Thoracic aorta (tissue), 2 donors: Measurements from ENCODE around the gene CDK8. TPM values are rescaled to one million over a fixed set of nuclear protein-coding genes. Genes with fewer than 3 reads are reported as not detected.
"Not testable (repeated sequence)": the region's sequence is repeated elsewhere in the genome, so short reads cannot be mapped to it uniquely, and the experiment has no call there.

Experiments used
- ATAC-seq: fragments of 150-250 bp; one replicate; pipeline ENCODE4 v1.8.0; 2017; ENCODE audit warnings: low read depth; ENCODE audit not compliant: insufficient number of reproducible peaks, low FRiP score
- DNase-seq: peaks from one replicate; pipeline ENCODE4 v3.0.0-alpha.2; 2020; ENCODE audit warnings: low spot score
- H3K27ac ChIP-seq, 2 donors: fragments of 200-600 bp; sonication (generic); 1 replicate in 1 of 2; 2 replicates in 1 of 2; pipeline ENCODE4 v1.5.1; 2016; ENCODE audit warnings: mild to moderate bottlenecking in 2 of 2, moderate library complexity in 2 of 2
- H3K27me3 ChIP-seq: fragments of 200-600 bp; sonication (generic); replicated peaks from 2 replicates; pipeline ENCODE4 v1.6.0; 2016; ENCODE audit warnings: mild to moderate bottlenecking; ENCODE audit not compliant: insufficient read depth
- H3K36me3 ChIP-seq: fragments of 200-600 bp; sonication (generic); one replicate; pipeline ENCODE4 v1.5.1; 2016
- H3K4me1 ChIP-seq, 2 donors: fragments of 200-600 bp; sonication (generic); 1 replicate in 1 of 2; 2 replicates in 1 of 2; pipeline versions ENCODE4 v1.5.1 to v1.6.0; 2016; ENCODE audit warnings: low read depth in 2 of 2, mild to moderate bottlenecking in 1 of 2; ENCODE audit not compliant: control insufficient read depth in 1 of 2
- H3K4me3 ChIP-seq: fragments of 200-600 bp; sonication (generic); 2 replicates; pipeline ENCODE4 v1.5.1; 2016; ENCODE audit warnings: mild to moderate bottlenecking
- H3K9me3 ChIP-seq: fragments of 200-600 bp; sonication (generic); 2 replicates; pipeline ENCODE4 v1.5.1; 2016
- CTCF ChIP-seq: fragments of 200-600 bp; sonication (generic); IDR thresholded peaks from one replicate; pipeline ENCODE4 v1.5.1; 2019; ENCODE audit warnings: antibody characterized with exemption
- total RNA-seq, 2 donors: library from RNA; depleted of rRNA; stranded (reverse); fragments of >200 nt; gene quantifications; one replicate each; pipeline versions ENCODE4 v1.1.0 to v1.2.3, GENCODE V29; 2016

The CDK8 gene
- total RNA-seq, 2 donors from 2014 or later, result 5.8 to 11.2 TPM

GRCh38 chr13:26308250-26308649 lies 54.3 kb downstream of the CDK8 start:
- Histone ChIP-seq H3K4me3 (no peak overlapping the region), H3K27me3 (no peaks in the 10 kb centered on the region), H3K36me3 (no peaks in the 10 kb centered on the region), H3K9me3 (no peaks in the 10 kb centered on the region), H3K4me1 (peaks cover 0 to 6% of the 10 kb centered on the region in 2 donors), H3K27ac (no peak overlapping the region)
- no peak for TF ChIP-seq CTCF
- no peak for DNase-seq
- no peak for ATAC-seq

GRCh38 chr13:26308836-26309235 lies 54.9 kb downstream of the CDK8 start:
- ATAC-seq, result no peak
- no peaks in the 10 kb centered on the region for H3K9me3 ChIP-seq
- H3K4me1 ChIP-seq, result peaks cover 0 to 6% of the 10 kb centered on the region in 2 donors
- H3K36me3 ChIP-seq, result no peaks in the 10 kb centered on the region
- no peak for DNase-seq
- no peak overlapping the region for H3K4me3 ChIP-seq
- no peaks in the 10 kb centered on the region for H3K27me3 ChIP-seq
- TF ChIP-seq CTCF, result no peak
- H3K27ac ChIP-seq, result no peak overlapping the region

- H3K4me3 ChIP-seq, result no peak overlapping the region
- no peaks in the 10 kb centered on the region for H3K27me3 ChIP-seq
- no peaks in the 10 kb centered on the region for H3K9me3 ChIP-seq
- no peak for TF ChIP-seq CTCF
- ATAC-seq (no peak), DNase-seq (no peak)
- H3K27ac ChIP-seq, result no peak overlapping the region
- H3K4me1 ChIP-seq, result no peaks in the 10 kb centered on the region
- H3K36me3 ChIP-seq, result no peaks in the 10 kb centered on the region
These were observed 56.1 kb downstream of the CDK8 start for GRCh38 chr13:26310003-26310402.

GRCh38 chr13:26310470-26310869 lies 56.5 kb downstream of the CDK8 start:
- no peaks in the 10 kb centered on the region for H3K27me3 ChIP-seq
- H3K4me1 ChIP-seq, result no peaks in the 10 kb centered on the region
- H3K27ac ChIP-seq, result no peak overlapping the region
- no peaks in the 10 kb centered on the region for H3K36me3 ChIP-seq
- DNase-seq, result no peak
- no peaks in the 10 kb centered on the region for H3K9me3 ChIP-seq
- no peak for ATAC-seq
- no peak for TF ChIP-seq CTCF
- no peak overlapping the region for H3K4me3 ChIP-seq

GRCh38 chr13:26312019-26312418 lies 58.1 kb downstream of the CDK8 start:
- H3K4me1 ChIP-seq, H3K9me3 ChIP-seq, H3K27ac ChIP-seq, ATAC-seq, DNase-seq, H3K36me3 ChIP-seq, H3K27me3 ChIP-seq, H3K4me3 ChIP-seq: not testable (repeated sequence)

GRCh38 chr13:26316095-26316494 lies 62.2 kb downstream of the CDK8 start:
- H3K36me3 ChIP-seq, H3K4me3 ChIP-seq, H3K4me1 ChIP-seq, H3K27ac ChIP-seq, ATAC-seq, DNase-seq, H3K27me3 ChIP-seq, H3K9me3 ChIP-seq: not testable (repeated sequence)
